IPS-NIHi7 (cell line): Measurements from ENCODE around the gene HABP4.

Source experiments
- DNase-seq: peaks from one replicate; pipeline ENCODE4 v3.0.0; 2012; ENCODE audit warnings: mixed read lengths; ENCODE audit errors: extremely low spot score

The HABP4 gene

GRCh38 chr9:96522366-96522765 lies 72.4 kb downstream of the HABP4 start:
- DNase-seq, result no peak

GRCh38 chr9:96523374-96523773 lies 73.4 kb downstream of the HABP4 start:
- DNase-seq, result no peak

GRCh38 chr9:96524045-96524444 lies 74.1 kb downstream of the HABP4 start:
- no peak for DNase-seq

- DNase-seq, result no peak
These were observed 74.8 kb downstream of the HABP4 start for GRCh38 chr9:96524764-96525163.

GRCh38 chr9:96532173-96532572 lies 82.2 kb downstream of the HABP4 start:
- DNase-seq, result no peak

GRCh38 chr9:96540106-96540505 lies 90.1 kb downstream of the HABP4 start:
- no peak for DNase-seq
